Measurements from ENCODE around the gene CORO2B.

CORO2B gene

GRCh38 chr15:68653801-68654200 is 75.0 kb downstream of the CORO2B start:
- no peak overlapping the region for H3K9ac ChIP-seq
- H3K4me1 ChIP-seq, result no peaks in the 10 kb centered on the region
- no peak overlapping the region for H3K4me3 ChIP-seq (ENCODE audit: low read depth, low read length)
- H3K9me3 ChIP-seq (ENCODE audit: control insufficient read depth, low read length), result no peaks in the 10 kb centered on the region
- H3K27ac ChIP-seq, result no peak overlapping the region
- TF ChIP-seq CTCF (IDR thresholded peaks at IDR 0.05), result no peak
- no peaks in the 10 kb centered on the region for H3K36me3 ChIP-seq (ENCODE audit: control insufficient read depth, insufficient read depth, low read length)
- H3K27me3 ChIP-seq (ENCODE audit: control insufficient read depth, insufficient read depth, low read length), result no peaks in the 10 kb centered on the region
- no peaks in the 10 kb centered on the region for H3K79me2 ChIP-seq
- no peak overlapping the region for H3K4me2 ChIP-seq (ENCODE audit: low read length)
- no peak overlapping the region for H2AFZ ChIP-seq

- Histone ChIP-seq H2AFZ (no peak overlapping the region), H3K4me3 (ENCODE audit: low read depth, low read length) (no peak overlapping the region), H3K4me2 (ENCODE audit: low read length) (no peak overlapping the region), H3K27me3 (ENCODE audit: control insufficient read depth, insufficient read depth, low read length) (no peaks in the 10 kb centered on the region), H3K9ac (no peak overlapping the region), H3K9me3 (ENCODE audit: control insufficient read depth, low read length) (no peaks in the 10 kb centered on the region), H3K79me2 (no peaks in the 10 kb centered on the region), H3K36me3 (ENCODE audit: control insufficient read depth, insufficient read depth, low read length) (no peaks in the 10 kb centered on the region), H3K4me1 (no peaks in the 10 kb centered on the region), H3K27ac (no peak overlapping the region)
- no peak for TF ChIP-seq CTCF (IDR thresholded peaks at IDR 0.05)
Observed at GRCh38 chr15:68654786-68655560, 76.2 kb downstream of the CORO2B start.

- Histone ChIP-seq H3K9me3 (ENCODE audit: control insufficient read depth, low read length) (no peaks in the 10 kb centered on the region), H3K4me3 (ENCODE audit: low read depth, low read length) (no peak overlapping the region), H3K27ac (no peak overlapping the region), H3K79me2 (no peaks in the 10 kb centered on the region), H3K36me3 (ENCODE audit: control insufficient read depth, insufficient read depth, low read length) (no peaks in the 10 kb centered on the region), H3K4me1 (no peaks in the 10 kb centered on the region), H3K9ac (no peak overlapping the region), H3K27me3 (ENCODE audit: control insufficient read depth, insufficient read depth, low read length) (no peaks in the 10 kb centered on the region), H3K4me2 (ENCODE audit: low read length) (no peak overlapping the region), H2AFZ (no peak overlapping the region)
- TF ChIP-seq CTCF (IDR thresholded peaks at IDR 0.05), result no peak
Observed at GRCh38 chr15:68655686-68656437, 77.1 kb downstream of the CORO2B start.

- H3K9ac ChIP-seq, result no peak overlapping the region
- no peaks in the 10 kb centered on the region for H3K27me3 ChIP-seq (ENCODE audit: control insufficient read depth, insufficient read depth, low read length)
- H3K27ac ChIP-seq, result no peak overlapping the region
- H3K4me2 ChIP-seq (ENCODE audit: low read length), result no peak overlapping the region
- no peaks in the 10 kb centered on the region for H3K36me3 ChIP-seq (ENCODE audit: control insufficient read depth, insufficient read depth, low read length)
- no peak overlapping the region for H3K4me3 ChIP-seq (ENCODE audit: low read depth, low read length)
- TF ChIP-seq CTCF (IDR thresholded peaks at IDR 0.05), result no peak
- no peak overlapping the region for H2AFZ ChIP-seq
- H3K79me2 ChIP-seq, result no peaks in the 10 kb centered on the region
- no peaks in the 10 kb centered on the region for H3K9me3 ChIP-seq (ENCODE audit: control insufficient read depth, low read length)
- no peaks in the 10 kb centered on the region for H3K4me1 ChIP-seq
Observed at GRCh38 chr15:68656438-68656739, 77.6 kb downstream of the CORO2B start.

Data from parathyroid adenoma (tissue), 2 donors.